ENCODE measurements around the gene EPHB2. TPM values are rescaled to one million over a fixed set of nuclear protein-coding genes. Genes with fewer than 3 reads are reported as not detected.
A peak's percentile ranks its signal among the peaks of the same experiment; 100 is the strongest.

The EPHB2 gene
- total RNA-seq, 1 donor from 2014 or later: 69.4 TPM

- TF ChIP-seq CTCF (IDR thresholded peaks at IDR 0.05; ENCODE audit: unreplicated experiment): no peak
- Mint-ChIP-seq H3K9me3 (ENCODE audit: low read depth) (no peaks in the 10 kb centered on the region), H3K27ac (peak overlapping the region; percentile 54), H3K27me3 (no peaks in the 10 kb centered on the region), H3K36me3 (ENCODE audit: insufficient read depth) (peaks cover 2% of the 10 kb centered on the region), H3K4me3 (ENCODE audit: low read depth) (no peak overlapping the region), H3K4me1 (ENCODE audit: low read depth) (peaks cover 29% of the 10 kb centered on the region)
- no peak for DNase-seq (ENCODE audit: low spot score, unreplicated experiment)
These were observed 125.1 kb downstream of the EPHB2 start for GRCh38 chr1:22835636-22836319.

GRCh38 chr1:22836850-22837249 lies 126.2 kb downstream of the EPHB2 start:
- no peak for DNase-seq (ENCODE audit: low spot score, unreplicated experiment)
- Mint-ChIP-seq H3K4me3 (ENCODE audit: low read depth) (no peak overlapping the region), H3K27me3 (no peaks in the 10 kb centered on the region), H3K9me3 (ENCODE audit: low read depth) (no peaks in the 10 kb centered on the region), H3K36me3 (ENCODE audit: insufficient read depth) (peaks cover 2% of the 10 kb centered on the region), H3K4me1 (ENCODE audit: low read depth) (peaks cover 29% of the 10 kb centered on the region), H3K27ac (peak overlapping the region; percentile 54)
- no peak for TF ChIP-seq CTCF (IDR thresholded peaks at IDR 0.05; ENCODE audit: unreplicated experiment)

GRCh38 chr1:22837332-22837731 lies 126.7 kb downstream of the EPHB2 start:
- TF ChIP-seq CTCF (IDR thresholded peaks at IDR 0.05; ENCODE audit: unreplicated experiment): no peak
- Mint-ChIP-seq H3K36me3 (ENCODE audit: insufficient read depth) (peaks cover 2% of the 10 kb centered on the region), H3K4me3 (ENCODE audit: low read depth) (no peak overlapping the region), H3K27me3 (no peaks in the 10 kb centered on the region), H3K9me3 (ENCODE audit: low read depth) (no peaks in the 10 kb centered on the region), H3K4me1 (ENCODE audit: low read depth) (peaks cover 29% of the 10 kb centered on the region), H3K27ac (peak overlapping the region; percentile 33)
- no peak for DNase-seq (ENCODE audit: low spot score, unreplicated experiment)

GRCh38 chr1:22838965-22839364 lies 128.3 kb downstream of the EPHB2 start:
- Mint-ChIP-seq H3K36me3 (ENCODE audit: insufficient read depth) (peaks cover 2% of the 10 kb centered on the region), H3K9me3 (ENCODE audit: low read depth) (no peaks in the 10 kb centered on the region), H3K27ac (no peak overlapping the region), H3K4me3 (ENCODE audit: low read depth) (no peak overlapping the region), H3K27me3 (no peaks in the 10 kb centered on the region), H3K4me1 (ENCODE audit: low read depth) (peaks cover 27% of the 10 kb centered on the region)
- DNase-seq (ENCODE audit: low spot score, unreplicated experiment): no peak
- TF ChIP-seq CTCF (IDR thresholded peaks at IDR 0.05; ENCODE audit: unreplicated experiment): no peak

GRCh38 chr1:22839806-22840205 lies 129.2 kb downstream of the EPHB2 start:
- Mint-ChIP-seq H3K4me1 (ENCODE audit: low read depth) (peaks cover 27% of the 10 kb centered on the region), H3K9me3 (ENCODE audit: low read depth) (no peaks in the 10 kb centered on the region), H3K27me3 (no peaks in the 10 kb centered on the region), H3K4me3 (ENCODE audit: low read depth) (no peak overlapping the region), H3K27ac (no peak overlapping the region), H3K36me3 (ENCODE audit: insufficient read depth) (peaks cover 2% of the 10 kb centered on the region)
- no peak for TF ChIP-seq CTCF (IDR thresholded peaks at IDR 0.05; ENCODE audit: unreplicated experiment)
- DNase-seq (ENCODE audit: low spot score, unreplicated experiment): no peak
